ENCODE measurements around the gene VCP.
A peak's percentile ranks its signal among the peaks of the same experiment; 100 is the strongest.

VCP gene

DNA sequence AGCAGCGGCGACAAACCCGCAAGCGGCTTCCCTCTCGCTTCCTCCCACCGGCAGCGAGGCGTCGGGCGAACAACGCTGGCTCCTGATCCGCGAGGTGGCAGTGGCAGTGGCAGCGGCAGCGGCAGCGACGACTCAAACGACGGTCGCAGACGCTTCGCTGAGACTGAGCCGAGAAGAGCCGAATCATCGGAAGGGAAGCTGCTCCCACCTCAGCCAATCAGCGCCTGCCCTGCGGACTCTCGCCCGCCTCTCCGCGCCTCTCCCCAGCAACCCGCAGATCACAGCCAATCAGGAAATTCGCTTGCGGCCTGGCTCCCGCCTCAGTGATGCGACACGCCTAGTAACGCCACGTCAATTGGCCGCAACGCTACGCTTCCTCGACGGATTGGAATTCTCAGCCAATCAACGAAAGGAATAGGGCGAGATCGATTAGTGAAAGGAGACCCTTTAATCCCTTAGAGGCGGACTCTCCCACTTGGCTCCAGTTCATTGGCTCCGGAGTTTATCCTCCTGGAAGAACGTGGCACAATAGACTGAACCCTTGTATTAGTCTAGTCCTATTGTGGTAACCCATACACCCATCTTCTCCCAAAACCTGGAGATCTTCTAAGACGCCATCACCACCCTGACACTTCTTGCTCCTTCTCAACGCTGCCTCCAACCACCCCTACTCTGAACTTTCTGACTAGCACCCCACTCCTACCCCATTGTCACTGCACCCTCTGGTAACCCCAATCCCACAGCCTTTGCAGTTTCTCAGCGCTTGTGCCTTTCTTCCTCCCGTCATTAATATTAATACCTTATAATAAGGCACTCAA lies at the start of gene VCP:
VCP (minus strand) TSS at position 165 of the 818 bp plus-strand sequence. CDS start 272 bp downstream, outside the sequence.
- DNase-seq = peak; percentile 94

DNA sequence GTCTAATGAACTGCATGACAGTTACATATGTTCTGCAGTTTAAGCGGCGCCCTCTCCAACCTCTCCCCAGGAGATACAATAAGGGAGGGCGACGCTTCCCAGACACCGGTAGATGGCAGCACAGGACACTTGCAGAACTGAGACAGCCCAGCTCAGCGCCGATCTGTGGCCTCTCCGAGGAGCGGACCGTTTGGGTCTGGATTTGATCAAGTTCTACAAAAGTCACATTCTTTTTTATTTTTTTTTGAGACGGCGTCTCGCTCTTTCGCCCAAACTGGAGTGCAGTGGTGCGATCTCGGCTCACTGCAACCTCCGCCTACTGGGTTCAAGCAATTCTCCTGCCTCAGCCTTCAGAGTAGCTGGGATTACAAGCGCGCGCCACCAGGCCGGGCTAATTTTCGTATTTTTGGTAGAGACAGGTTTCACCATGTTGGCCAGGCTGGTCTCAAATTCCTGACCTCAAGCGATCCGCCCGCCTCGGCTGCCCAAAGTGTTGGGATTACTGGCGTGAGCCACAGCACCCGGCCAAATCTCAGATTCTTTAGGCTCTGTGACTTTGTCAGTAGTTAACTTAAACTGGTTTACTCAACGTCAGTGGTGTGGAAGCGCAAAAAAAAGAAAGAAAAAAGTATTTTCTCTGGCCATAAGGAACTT lies 44.6 kb upstream of the VCP start:
- DNase-seq = peak; percentile 79

- DNase-seq = no peak
Observed at GRCh38 chr9:35116539-35116897, 44.1 kb upstream of the VCP start.

GRCh38 chr9:35115680-35116538 lies 43.5 kb upstream of the VCP start, which contains the start of gene ATOSB:
Gene ATOSB, minus strand, starts transcription at chr9:35115862. Its CDS starts 7,588 bp downstream, at chr9:35108274.
- DNase-seq = peak; percentile 89

- DNase-seq = no peak
Observed at GRCh38 chr9:35114840-35115628, 42.6 kb upstream of the VCP start.

GRCh38 chr9:35114113-35114839 lies 41.9 kb upstream of the VCP start:
- DNase-seq = no peak

DNA sequence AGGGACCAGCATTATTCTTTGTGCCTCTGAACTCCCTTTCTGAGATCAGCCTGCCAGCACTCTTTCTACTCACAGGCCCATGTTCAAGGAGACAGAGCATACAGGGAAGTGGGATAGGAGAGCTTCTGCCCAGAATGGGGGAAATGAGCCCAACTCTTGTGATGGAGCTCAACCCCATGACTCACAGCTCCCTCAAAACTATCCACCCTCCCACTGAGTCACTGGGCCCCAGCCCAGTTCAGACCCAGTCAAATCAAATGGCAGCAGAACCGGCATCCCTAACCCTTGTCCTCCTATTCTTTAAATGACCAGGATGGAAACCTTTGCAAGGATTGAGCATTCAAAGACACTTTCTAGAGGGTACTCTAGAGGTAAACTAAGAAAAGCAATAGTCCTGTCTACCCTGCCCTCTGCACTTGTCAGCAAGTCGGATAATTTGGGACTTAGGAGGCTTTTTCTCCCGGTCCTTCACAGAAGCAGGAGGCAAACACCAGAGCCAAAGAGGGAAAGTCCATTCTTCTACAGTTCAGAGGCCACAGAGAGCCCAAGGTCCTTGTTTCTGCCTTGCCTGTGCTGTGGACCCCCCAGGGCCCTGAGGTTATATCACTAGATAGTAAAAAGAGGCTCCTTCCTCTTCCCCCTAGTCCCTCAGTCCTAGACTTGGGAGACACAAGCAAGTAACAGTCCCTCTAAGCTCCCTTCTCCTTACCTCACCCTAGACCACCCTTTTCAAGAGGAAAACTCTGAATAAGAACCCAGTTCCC lies 40.0 kb upstream of the VCP start:
- peak; percentile 22 for DNase-seq

- peak; percentile 91 for DNase-seq
Observed at GRCh38 chr9:35111001-35111933, 38.8 kb upstream of the VCP start.

DNA sequence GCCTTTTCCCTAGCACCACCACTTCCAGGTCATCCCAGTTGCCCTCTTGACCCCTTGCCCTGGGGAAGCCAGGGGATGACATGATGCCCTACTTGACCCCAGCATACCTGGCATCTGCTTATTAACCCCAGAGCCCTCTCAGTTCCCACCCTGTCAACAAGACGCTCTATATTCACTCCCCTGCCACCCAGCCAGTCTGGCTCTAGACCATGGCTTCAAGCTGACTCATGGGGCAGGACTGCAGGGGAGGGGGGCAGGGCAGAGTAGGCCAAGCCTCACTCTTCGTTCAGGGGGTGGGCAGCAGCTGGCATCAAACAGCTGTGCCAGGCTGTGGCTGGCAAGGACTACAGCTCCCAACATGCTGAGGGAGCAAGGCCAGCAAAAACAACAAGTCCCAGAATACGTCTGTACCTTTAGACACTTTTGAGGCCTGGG lies 37.9 kb upstream of the VCP start:
- peak; percentile 29 for DNase-seq

DNA sequence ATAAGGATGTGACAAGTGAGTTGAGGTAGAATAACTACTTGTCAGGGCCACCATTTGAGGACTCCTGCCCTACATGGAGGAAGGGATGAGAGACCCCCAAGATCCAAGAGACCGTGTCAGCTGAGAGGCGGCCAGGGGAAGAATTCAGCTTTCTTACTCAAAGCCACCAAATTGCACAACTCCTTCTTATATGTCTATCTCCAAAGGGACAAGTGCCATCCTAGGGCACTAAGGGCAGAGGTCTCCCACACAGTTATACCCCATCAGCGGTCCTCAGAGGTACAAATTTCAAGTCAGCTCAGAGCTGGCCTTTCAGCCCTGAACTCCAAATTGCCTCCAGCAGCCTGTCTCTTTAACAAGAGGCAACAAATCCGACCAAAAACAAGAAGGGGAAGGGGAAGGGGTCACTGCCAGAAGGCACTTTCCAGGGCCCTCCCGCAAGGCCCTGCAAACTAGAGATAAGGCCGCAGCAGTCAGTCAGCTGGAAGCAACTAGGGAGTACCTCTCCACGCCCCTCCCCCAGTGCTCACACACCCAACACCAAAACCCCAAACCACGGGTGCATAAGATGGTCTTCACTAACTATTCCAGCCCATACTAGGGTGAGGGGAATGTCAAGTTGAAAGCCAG lies 36.6 kb upstream of the VCP start:
- DNase-seq = peak; percentile 12

DNA sequence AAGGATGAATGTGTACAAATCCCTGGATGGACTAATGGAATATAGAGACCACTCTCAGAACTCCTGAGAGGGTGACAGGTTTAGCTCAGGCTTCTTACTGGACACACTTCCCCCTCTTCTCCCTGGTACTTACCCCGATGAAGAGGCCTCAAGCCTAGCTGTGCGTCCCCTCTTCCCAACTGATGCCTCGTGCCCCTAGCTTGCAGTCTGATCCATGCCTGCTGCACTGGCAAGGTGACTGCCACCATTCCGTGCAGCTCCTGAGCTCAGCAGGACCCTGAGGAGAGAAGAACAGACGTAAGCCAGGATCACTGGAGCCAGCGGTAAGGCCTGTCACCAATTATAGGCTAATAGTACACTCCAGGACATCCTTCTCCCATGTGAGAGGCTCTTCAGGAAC lies 36.0 kb upstream of the VCP start:
- peak; percentile 4 for DNase-seq

DNA sequence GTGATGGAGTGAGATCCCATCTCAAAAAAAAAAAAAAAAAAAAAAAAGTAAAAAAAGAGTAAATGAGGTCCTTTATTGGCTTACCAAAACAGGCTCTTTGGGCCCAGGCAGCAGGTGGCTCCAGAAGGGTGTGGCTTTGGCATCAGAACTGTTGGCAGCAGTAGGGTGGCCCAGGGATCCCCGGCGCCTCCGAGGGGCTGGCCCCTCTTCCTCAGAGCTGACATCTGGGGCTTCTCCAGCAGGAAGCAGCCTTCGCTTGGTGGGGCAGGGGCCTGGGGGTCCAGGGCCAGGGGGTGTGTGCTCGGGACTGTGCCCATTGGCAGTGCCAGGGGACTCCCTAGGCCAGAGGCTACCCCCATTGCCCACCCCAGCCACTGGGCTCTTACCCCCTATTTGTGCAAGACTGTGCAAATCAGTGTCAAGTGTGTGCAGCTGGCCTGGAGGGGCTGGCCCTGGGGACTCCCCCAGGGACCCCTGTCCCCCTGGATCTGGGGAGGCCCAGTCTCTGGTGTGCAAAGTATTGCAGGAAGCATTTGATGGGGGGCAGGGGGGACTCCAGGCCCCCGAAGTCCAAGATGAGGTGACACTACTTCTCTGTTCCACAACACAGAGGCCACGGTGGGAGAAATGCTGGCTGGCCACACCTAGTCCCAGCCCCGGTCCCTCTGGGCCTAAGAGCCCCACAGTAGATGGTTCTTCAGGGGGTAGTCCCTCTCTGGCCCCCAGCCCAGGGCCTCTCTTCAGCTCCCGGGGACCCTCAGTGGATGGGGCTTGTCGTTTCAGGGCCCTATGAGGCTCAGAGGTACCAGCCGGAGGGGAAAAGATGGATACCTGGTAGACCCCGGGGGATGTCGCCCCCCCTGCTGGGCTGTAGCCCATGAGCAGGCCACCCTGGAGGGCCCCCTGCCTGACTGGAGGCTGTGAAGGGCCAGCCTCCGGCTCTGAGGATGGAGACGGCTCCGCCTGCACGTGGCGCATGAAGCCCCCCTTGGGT lies 35.2 kb upstream of the VCP start:
- DNase-seq = peak; percentile 27

GRCh38 chr9:35106343-35106730 lies 33.9 kb upstream of the VCP start:
- DNase-seq = no peak

GRCh38 chr9:35105571-35106342 lies 33.3 kb upstream of the VCP start:
- peak; percentile 25 for DNase-seq

DNA sequence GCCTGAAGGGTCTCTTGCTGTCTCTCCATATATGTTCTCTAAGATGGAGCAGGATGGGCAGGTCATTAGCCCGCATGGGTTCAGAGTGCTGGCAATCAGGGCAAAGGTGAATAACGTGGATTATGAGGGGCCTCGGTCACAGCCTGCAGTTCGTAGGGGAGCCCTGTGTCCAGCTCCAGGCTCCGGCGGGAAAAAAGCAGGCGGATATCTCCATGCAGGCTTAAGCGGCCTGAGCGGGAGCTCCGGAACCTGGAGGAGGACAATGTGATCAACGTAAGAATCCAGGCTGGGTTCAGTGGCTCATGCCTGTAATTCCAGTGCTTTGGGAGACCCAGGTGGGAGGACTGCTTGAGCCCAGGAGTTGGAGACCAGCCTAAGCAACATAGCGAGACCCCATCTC lies 32.7 kb upstream of the VCP start:
- no peak for DNase-seq

DNA sequence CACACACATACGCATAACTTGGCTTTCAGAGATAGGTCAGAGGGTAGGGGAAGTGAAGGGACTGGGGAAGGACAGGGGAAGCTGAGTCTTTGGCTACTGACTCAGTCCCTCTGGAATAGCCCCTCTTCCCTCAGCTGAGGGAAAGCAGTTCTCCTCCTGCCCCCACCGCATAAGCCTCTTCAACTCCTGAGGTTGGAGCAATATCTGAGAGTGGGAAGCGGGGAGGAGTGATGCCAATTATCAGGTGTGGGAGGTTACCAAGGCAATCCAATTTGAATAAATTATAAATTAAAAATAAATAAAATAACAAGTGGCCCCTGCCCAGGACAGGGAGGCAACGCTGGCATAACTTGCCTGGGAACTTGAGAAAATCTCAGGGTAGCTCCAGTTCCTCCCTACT lies 32.2 kb upstream of the VCP start:
- no peak for DNase-seq

GRCh38 chr9:35103660-35104191 lies 31.3 kb upstream of the VCP start:
- no peak for DNase-seq

Measured in activated CD4-positive, CD25-positive, alpha-beta regulatory T cell treated with anti-CD3 and anti-CD28 coated beads, Interleukin-2, amount 50 U/mL, for 72 hours (primary cell).